Fibroblast of the conjunctiva (primary cell): Measurements from ENCODE around the gene FAM81B.
"Not testable (repeated sequence)": the region's sequence is repeated elsewhere in the genome, so short reads cannot be mapped to it uniquely, and the experiment has no call there.

Experiments
- DNase-seq: peaks from one replicate; pipeline ENCODE4 v3.0.0-alpha.2; 2010; ENCODE audit warnings: low read depth

The FAM81B gene

GRCh38 chr5:95390812-95391492, at the start of gene FAM81B:
FAM81B (plus strand) TSS chr5:95391366; CDS start chr5:95391390, 24 bp downstream.
- DNase-seq, result no peak

- DNase-seq, result not testable (repeated sequence)
These were observed 49.7 kb upstream of the FAM81B start for GRCh38 chr5:95341444-95341843.

GRCh38 chr5:95347506-95348120, 43.6 kb upstream of the FAM81B start:
- no peak for DNase-seq

GRCh38 chr5:95350631-95351030, 40.5 kb upstream of the FAM81B start:
- DNase-seq, result no peak

- no peak for DNase-seq
These were observed 38.5 kb upstream of the FAM81B start for GRCh38 chr5:95352691-95353090.

GRCh38 chr5:95358320-95358719, 32.8 kb upstream of the FAM81B start:
- DNase-seq, result no peak

- no peak for DNase-seq
These were observed 32.3 kb upstream of the FAM81B start for GRCh38 chr5:95358848-95359247.

GRCh38 chr5:95360667-95361066, 30.5 kb upstream of the FAM81B start:
- not testable (repeated sequence) for DNase-seq

GRCh38 chr5:95365302-95366095, 25.7 kb upstream of the FAM81B start:
- no peak for DNase-seq

GRCh38 chr5:95369782-95370181, 21.4 kb upstream of the FAM81B start:
- no peak for DNase-seq

- no peak for DNase-seq
These were observed 17.1 kb upstream of the FAM81B start for GRCh38 chr5:95374061-95374460.

GRCh38 chr5:95375591-95375990, 15.6 kb upstream of the FAM81B start:
- no peak for DNase-seq

- DNase-seq, result no peak
These were observed 12.0 kb upstream of the FAM81B start for GRCh38 chr5:95379133-95379532.

- no peak for DNase-seq
These were observed 11.0 kb upstream of the FAM81B start for GRCh38 chr5:95380103-95380628.

GRCh38 chr5:95382801-95383200, 8.4 kb upstream of the FAM81B start:
- no peak for DNase-seq

- no peak for DNase-seq
These were observed 6.5 kb upstream of the FAM81B start for GRCh38 chr5:95384485-95385213.

- DNase-seq, result no peak
These were observed 5.8 kb upstream of the FAM81B start for GRCh38 chr5:95385334-95385733.

GRCh38 chr5:95391965-95392364, 799 bp downstream of the FAM81B start:
- DNase-seq, result not testable (repeated sequence)

GRCh38 chr5:95392593-95393182, 1.5 kb downstream of the FAM81B start:
- DNase-seq, result no peak

- no peak for DNase-seq
These were observed 2.1 kb downstream of the FAM81B start for GRCh38 chr5:95393279-95393678.

GRCh38 chr5:95398989-95399388, 7.8 kb downstream of the FAM81B start:
- DNase-seq, result no peak

- no peak for DNase-seq
These were observed 10.5 kb downstream of the FAM81B start for GRCh38 chr5:95401626-95402025.
